HepG2 (cell line): Measurements from ENCODE around the gene LHX3. TPM values are rescaled to one million over a fixed set of nuclear protein-coding genes. Genes with fewer than 3 reads are reported as not detected.
A peak's percentile ranks its signal among the peaks of the same experiment; 100 is the strongest.

Experiments
- CREBL2 ChIP-seq: sonication (generic); formaldehyde crosslinking; IDR thresholded peaks from 2 replicates; pipeline ENCODE4 v1.8.1; 2023; ENCODE audit warnings: missing genetic modification reagents, mild to moderate bottlenecking, borderline replicate concordance
- DBP ChIP-seq: sonication (generic); formaldehyde crosslinking; IDR thresholded peaks from 2 replicates; pipeline ENCODE4 v1.4.0; 2020; ENCODE audit warnings: missing genetic modification reagents; ENCODE audit errors: not compliant biosample characterization
- HMGXB4 ChIP-seq, 2 experiments: sonication (generic) in 1 of 2; formaldehyde crosslinking in 1 of 2; IDR thresholded peaks; 2 replicates each; pipeline versions ENCODE4 v1.4.0 to v1.6.1; 2018 to 2020; ENCODE audit warnings: missing genetic modification reagents in 2 of 2, borderline replicate concordance in 1 of 2, low read depth in 1 of 2, mild to moderate bottlenecking in 1 of 2, missing biosample characterization in 1 of 2
- MBNL3 ChIP-seq: fragments of 250-450 bp; sonication (Bioruptor Pico); conservative IDR thresholded peaks from 2 replicates; pipeline ENCODE4 v1.8.0; 2022; ENCODE audit warnings: mild to moderate bottlenecking, inconsistent platforms
- PITX1 ChIP-seq: sonication (generic); formaldehyde crosslinking; IDR thresholded peaks from 2 replicates; pipeline ENCODE4 v1.5.1; 2020; ENCODE audit warnings: mild to moderate bottlenecking, missing genetic modification reagents
- SKI ChIP-seq: fragments of 450-650 bp; IDR thresholded peaks from one replicate; pipeline ENCODE4 v1.6.1; 2018; ENCODE audit warnings: mild to moderate bottlenecking; ENCODE audit not compliant: partially characterized antibody
- SMAD3 ChIP-seq: sonication (generic); formaldehyde crosslinking; IDR thresholded peaks from 2 replicates; pipeline ENCODE4 v1.4.0; 2020; ENCODE audit warnings: missing genetic modification reagents
- SNRNP70 ChIP-seq: fragments of 200-400 bp; formaldehyde crosslinking; IDR thresholded peaks from 2 replicates; pipeline ENCODE4 v1.6.1; 2017; ENCODE audit warnings: mild to moderate bottlenecking, low read depth, low read length, moderate library complexity
- TFE3 ChIP-seq: IDR thresholded peaks from 2 replicates; pipeline ENCODE4 v1.6.1; 2016
- USF2 ChIP-seq, 2 experiments: sonication (generic) in 1 of 2; formaldehyde crosslinking in 1 of 2; IDR thresholded peaks; 2 replicates each; pipeline versions ENCODE4 v1.5.1 to v1.6.1; 2011 to 2020; ENCODE audit warnings: borderline replicate concordance in 1 of 2, low read depth in 1 of 2, low read length in 1 of 2, mild to moderate bottlenecking in 1 of 2, missing genetic modification reagents in 1 of 2, moderate library complexity in 1 of 2
- YY1 ChIP-seq: IDR thresholded peaks from 2 replicates; pipeline ENCODE4 v1.6.1; 2011; ENCODE audit warnings: low read length, low read depth, moderate library complexity, mild to moderate bottlenecking; ENCODE audit not compliant: insufficient read depth, insufficient replicate concordance
- ZFP37 ChIP-seq: sonication (generic); formaldehyde crosslinking; IDR thresholded peaks from 2 replicates; pipeline ENCODE4 v1.4.0; 2020; ENCODE audit warnings: missing genetic modification reagents, borderline replicate concordance
- ZFX ChIP-seq: sonication (generic); formaldehyde crosslinking; IDR thresholded peaks from 2 replicates; pipeline ENCODE4 v1.4.0; 2020; ENCODE audit warnings: mild to moderate bottlenecking, low read depth, missing genetic modification reagents, moderate library complexity
- ZNF382 ChIP-seq: sonication (generic); formaldehyde crosslinking; IDR thresholded peaks from 2 replicates; pipeline ENCODE4 v1.5.0; 2020; ENCODE audit warnings: missing genetic modification reagents, mild to moderate bottlenecking, borderline replicate concordance
- ZNF431 ChIP-seq: sonication (generic); formaldehyde crosslinking; IDR thresholded peaks from 2 replicates; pipeline ENCODE4 v1.9.0; 2022; ENCODE audit warnings: missing genetic modification reagents, low read depth, mild to moderate bottlenecking, borderline replicate concordance
- ZNF460 ChIP-seq: sonication (generic); formaldehyde crosslinking; IDR thresholded peaks from 2 replicates; pipeline ENCODE4 v1.5.1; 2020; ENCODE audit warnings: missing genetic modification reagents, mild to moderate bottlenecking, borderline replicate concordance
- ZNF605 ChIP-seq: sonication (generic); formaldehyde crosslinking; IDR thresholded peaks from 2 replicates; pipeline ENCODE4 v1.8.0; 2022; ENCODE audit warnings: mild to moderate bottlenecking, missing genetic modification reagents
- ZNF639 ChIP-seq: conservative IDR thresholded peaks from 2 replicates; pipeline ENCODE4 v1.6.1; 2018; ENCODE audit warnings: missing genetic modification reagents
- polyA plus RNA-seq, 8 experiments: library from polyadenylated mRNA; depleted of rRNA in 3 of 8; stranded (reverse) in 7 of 8; unstranded in 1 of 8; fragments of >200 nt; fragmentation: Illumina TruSeq in 4 of 8; extraction: Trizol in 4 of 8; gene quantifications; 2 replicates each; pipeline versions ENCODE4 v1.2.1 to v1.2.3, GENCODE V29; 2011 to 2016; ENCODE audit warnings: low read depth in 4 of 8, missing spikeins in 1 of 8, mixed read lengths in 1 of 8; ENCODE audit not compliant: insufficient read depth in 1 of 8
- total RNA-seq, 5 experiments: library from RNA; depleted of rRNA; stranded (reverse); fragments of >200 nt; fragmentation: Illumina TruSeq; extraction: Trizol; gene quantifications; 2 replicates each; pipeline ENCODE4 v1.2.3, GENCODE V29; 2016; ENCODE audit warnings: low read depth in 1 of 5

The LHX3 gene
- total and polyA plus RNA-seq, 2 of the 13 experiments (the other 11 are each of a cell fraction or from before 2014, with no cell fraction given): not detected

GRCh38 chr9:136171009-136171800, 33.7 kb downstream of the LHX3 start (continued):
- 0 out of 4 replicates have a peak, but pooled peaks of 1 of the 2 experiments have one; percentile 40 for TF ChIP-seq HMGXB4 (CRISPR knock-in tag; IDR thresholded peaks at IDR 0.05; ENCODE audit: borderline replicate concordance in 1 of 2, low read depth in 1 of 2)
- TF ChIP-seq SNRNP70: no peak
- no peak for TF ChIP-seq ZFX (CRISPR knock-in tag)
- TF ChIP-seq TFE3 (CRISPR knock-in tag): no peak
- no peak for TF ChIP-seq ZNF460
- no peak for TF ChIP-seq DBP
- no peak for TF ChIP-seq ZNF431
- no peak for TF ChIP-seq CREBL2
- 0 out of 2 replicates have a peak, but pooled peaks have one; percentile 23 for TF ChIP-seq ZNF605
- no peak for TF ChIP-seq ZFP37 (CRISPR knock-in tag)
- TF ChIP-seq USF2 (IDR thresholded peaks at IDR 0.05; ENCODE audit: low read depth, low read length): no peak
- TF ChIP-seq USF2 (CRISPR knock-in tag; IDR thresholded peaks at IDR 0.05; ENCODE audit: borderline replicate concordance): no peak
- TF ChIP-seq ZNF639: no peak
- TF ChIP-seq ZNF382: no peak
- TF ChIP-seq MBNL3: no peak
- TF ChIP-seq SMAD3 (CRISPR knock-in tag): no peak
- TF ChIP-seq YY1: no peak
- TF ChIP-seq PITX1: 0 out of 2 replicates have a peak, but pooled peaks have one; percentile 35
- peak; percentile 78 for TF ChIP-seq SKI
